Left lung (tissue), 14 donors: Measurements from ENCODE around the gene PCBD2. TPM values are rescaled to one million over a fixed set of nuclear protein-coding genes. Genes with fewer than 3 reads are reported as not detected.
A peak's percentile ranks its signal among the peaks of the same experiment; 100 is the strongest.
"Not testable (repeated sequence)": the region's sequence is repeated elsewhere in the genome, so short reads cannot be mapped to it uniquely, and the experiment has no call there.

Experiments
- ATAC-seq: fragments of 200-7000 bp; cut with Tn5 transposase; one replicate; pipeline ENCODE4 v1.9.1; 2020; ENCODE audit warnings: moderate library complexity
- DNase-seq, 4 donors: peaks; one replicate each; pipeline ENCODE4 v3.0.0-alpha.2; 2013 to 2020
- H3K27ac ChIP-seq, 2 donors: fragments of 200-600 bp; sonication (generic) in 1 of 2; one replicate each; pipeline versions ENCODE4 v1.5.0 to v1.8.0; 2020 to 2021
- H3K27me3 ChIP-seq, 2 donors: fragments of 200-600 bp; sonication (generic) in 1 of 2; one replicate each; pipeline versions ENCODE4 v1.5.0 to v1.8.0; 2020 to 2021
- H3K36me3 ChIP-seq, 2 donors: fragments of 200-600 bp; sonication (generic) in 1 of 2; one replicate each; pipeline versions ENCODE4 v1.5.0 to v1.8.0; 2020 to 2021
- H3K4me1 ChIP-seq, 2 donors: fragments of 200-600 bp; one replicate each; pipeline ENCODE4 v1.8.0; 2021
- H3K4me3 ChIP-seq, 2 donors: fragments of 200-600 bp; sonication (generic) in 1 of 2; one replicate each; pipeline versions ENCODE4 v1.5.0 to v1.8.0; 2020 to 2021; ENCODE audit warnings: mild to moderate bottlenecking in 1 of 2
- H3K9me3 ChIP-seq, 2 donors: fragments of 200-600 bp; sonication (generic) in 1 of 2; one replicate each; pipeline versions ENCODE4 v1.5.0 to v1.8.0; 2020 to 2021
- CTCF ChIP-seq, 2 donors: fragments of 200-600 bp; sonication (generic) in 1 of 2; IDR thresholded peaks; one replicate each; pipeline versions ENCODE4 v1.5.0 to v1.8.0; 2021; ENCODE audit warnings: antibody characterized with exemption in 2 of 2
- intact Hi-C, 2 donors: fragments of 100-400 bp; cut with DNase I; formaldehyde crosslinking; loops; one replicate each; pipeline versions ENCODE4 v1.11.2 to v1.14.2; 2022
- long read RNA-seq, 12 donors: library from polyadenylated mRNA in 2 of 12; unstranded in 2 of 12; transcript quantifications; one replicate each; pipeline ENCODE4 v2.0.0 and lab custom pipeline, GENCODE V29; 2019 to 2026
- polyA plus RNA-seq, 6 donors: library from polyadenylated mRNA; unstranded; fragments of 120-200 nt; gene quantifications; one replicate each; pipeline ENCODE4 v1.2.1, GENCODE V29; 2013; ENCODE audit not compliant: insufficient read length in 6 of 6
- total RNA-seq, 2 donors: library from RNA; stranded (reverse); fragmentation: NEBNext Ultra II Directional; extraction: Animal tissue kit (Norgen Biotek cat#: 25700); gene quantifications; one replicate each; pipeline ENCODE4 v1.2.1, GENCODE V29; 2021
- donor health status: DM: no; HTN: yes; CAD: no.
- donor health status: DM: no; HTN: no; CAD: no.

Gene PCBD2
- total RNA-seq: 10 to 100 TPM in 1 of 2 donors, 1 to 10 TPM in 1; 9.8 to 10.7 TPM
- 10 to 100 TPM; 10.6 to 17.7 (median 14.6) TPM for polyA plus RNA-seq
- long read RNA-seq, donor 1, partial matches to known transcripts: 0 of 2 reads
- long read RNA-seq, donor 1, other reads (novel, unspliced or antisense): 0 of 2 reads
- long read RNA-seq, donor 2, transcript PCBD2-201 (4 exons, 1,223 nt): major isoform, 9 of 9 reads
- long read RNA-seq, donor 2, partial matches to known transcripts: 0 of 9 reads
- long read RNA-seq, donor 2, other reads (novel, unspliced or antisense): 0 of 9 reads
- long read RNA-seq, donor 3: 0 reads
- long read RNA-seq, donor 4, partial matches to known transcripts: 0 of 4 reads
- long read RNA-seq, donor 4, other reads (novel, unspliced or antisense): 0 of 4 reads
- long read RNA-seq, donor 5, partial matches to known transcripts: 0 of 1 reads
- long read RNA-seq, donor 5, other reads (novel, unspliced or antisense): 0 of 1 reads
- long read RNA-seq, donor 6, partial matches to known transcripts: 7 of 8 reads
- long read RNA-seq, donor 6, other reads (novel, unspliced or antisense): 0 of 8 reads
- long read RNA-seq, donor 7, partial matches to known transcripts: 0 of 2 reads
- long read RNA-seq, donor 7, other reads (novel, unspliced or antisense): 0 of 2 reads
- long read RNA-seq, donor 8, partial matches to known transcripts: 0 of 2 reads
- long read RNA-seq, donor 8, other reads (novel, unspliced or antisense): 0 of 2 reads
- long read RNA-seq, donor 9: 0 reads
- long read RNA-seq, donor 10, partial matches to known transcripts: 1 of 5 reads
- long read RNA-seq, donor 10, other reads (novel, unspliced or antisense): 1 of 5 reads
- long read RNA-seq, donor 11, partial matches to known transcripts: 0 of 4 reads
- long read RNA-seq, donor 11, other reads (novel, unspliced or antisense): 0 of 4 reads
- long read RNA-seq, donor 12: 0 reads

- peak within 1 kb of the TSS; percentile 99 to 100 for H3K27ac ChIP-seq
- H3K4me3 ChIP-seq: peak within 1 kb of the TSS; percentile 72 to 83
- peaks cover 0 to 9% of the 10 kb centered on the region in 2 donors for H3K36me3 ChIP-seq
- ATAC-seq: peak; percentile 95
- no peaks in the 10 kb centered on the region for H3K9me3 ChIP-seq
- H3K27me3 ChIP-seq: no peaks in the 10 kb centered on the region
- intact Hi-C loops: no loop called here
- DNase-seq: peak; percentile 88 to 100 (median 94)
- peaks cover 0 to 21% of the 10 kb centered on the region in 2 donors for H3K4me1 ChIP-seq
- TF ChIP-seq CTCF (IDR thresholded peaks at IDR 0.05): peak; percentile 95
Observed at GRCh38 chr5:134904610-134905245, at the start of gene PCBD2. PCBD2 (plus strand) TSS chr5:134905131; CDS start chr5:134905140, 9 bp downstream.

- peaks cover 0 to 78% of the 10 kb centered on the region in 2 donors for H3K36me3 ChIP-seq
- DNase-seq, intact Hi-C loops, H3K27ac ChIP-seq, H3K4me1 ChIP-seq, ATAC-seq, H3K9me3 ChIP-seq, H3K27me3 ChIP-seq, H3K4me3 ChIP-seq: not testable (repeated sequence)
Observed at GRCh38 chr5:134856465-134856864, 48.5 kb upstream of the PCBD2 start.

- peaks cover 0 to 78% of the 10 kb centered on the region in 2 donors for H3K36me3 ChIP-seq
- DNase-seq: no peak
- TF ChIP-seq CTCF (IDR thresholded peaks at IDR 0.05): no peak
- H3K4me1 ChIP-seq: peaks cover 0 to 4% of the 10 kb centered on the region in 2 donors
- no peak overlapping the region for H3K27ac ChIP-seq
- no peak for ATAC-seq
- no peaks in the 10 kb centered on the region for H3K27me3 ChIP-seq
- intact Hi-C loops: no loop called here
- H3K4me3 ChIP-seq: no peak overlapping the region
- no peaks in the 10 kb centered on the region for H3K9me3 ChIP-seq
Observed at GRCh38 chr5:134857401-134857800, 47.5 kb upstream of the PCBD2 start.

DNA sequence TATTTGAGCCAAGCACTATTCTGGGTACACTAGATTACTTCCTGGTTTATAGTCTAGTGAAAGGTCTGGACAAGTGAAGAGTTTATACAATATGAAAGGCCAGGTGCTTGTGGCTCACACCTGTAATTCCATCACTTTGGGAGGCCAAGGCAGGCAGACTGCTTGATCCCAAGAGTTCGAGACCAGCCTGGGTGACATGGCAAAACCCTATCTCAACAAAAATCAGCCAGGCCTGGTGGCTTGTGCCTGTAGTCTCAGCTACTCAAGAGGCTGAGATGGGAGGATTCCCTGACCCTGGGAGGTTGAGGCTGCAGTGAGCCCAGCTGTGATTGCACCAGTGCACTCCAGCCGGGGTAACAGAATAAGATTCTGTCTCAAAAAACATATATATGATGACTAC is 40.2 kb upstream of the PCBD2 start:
- H3K4me3 ChIP-seq: no peak overlapping the region
- DNase-seq (no peak), ATAC-seq (no peak)
- H3K36me3 ChIP-seq: peaks cover 0 to 24% of the 10 kb centered on the region in 2 donors
- TF ChIP-seq CTCF (IDR thresholded peaks at IDR 0.05): no peak
- no peaks in the 10 kb centered on the region for H3K27me3 ChIP-seq
- H3K4me1 ChIP-seq: no peaks in the 10 kb centered on the region
- intact Hi-C loops: no loop called here
- no peaks in the 10 kb centered on the region for H3K9me3 ChIP-seq
- no peak overlapping the region for H3K27ac ChIP-seq

DNA sequence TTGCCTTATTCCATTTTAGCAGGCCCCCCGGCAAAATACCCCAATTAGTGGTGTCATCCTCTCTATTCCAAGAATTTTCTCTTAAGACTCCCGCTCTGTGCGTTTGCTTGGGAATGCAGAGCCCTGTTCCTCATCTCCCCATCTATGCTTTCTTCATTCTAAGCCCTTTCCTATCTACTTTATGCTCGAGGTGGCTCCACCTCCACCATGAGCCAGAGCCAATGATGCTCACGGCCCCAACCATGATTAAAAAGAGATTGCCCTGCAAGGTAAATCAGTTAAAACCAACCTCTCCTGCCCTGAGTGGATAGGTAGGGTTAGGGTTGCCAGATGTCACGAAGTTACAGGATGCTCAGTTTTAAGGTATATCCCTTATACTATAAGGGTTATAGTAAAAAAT is 31.4 kb upstream of the PCBD2 start:
- ATAC-seq (no peak), DNase-seq (no peak)
- peaks cover 12 to 34% of the 10 kb centered on the region in 2 donors for H3K4me1 ChIP-seq
- H3K27ac ChIP-seq: peak overlapping the region; percentile 90 to 98
- no peak for TF ChIP-seq CTCF (IDR thresholded peaks at IDR 0.05)
- H3K9me3 ChIP-seq: no peaks in the 10 kb centered on the region
- H3K4me3 ChIP-seq: peak overlapping the region; percentile 87 to 91
- no peaks in the 10 kb centered on the region for H3K27me3 ChIP-seq
- intact Hi-C loops: no loop called here
- H3K36me3 ChIP-seq: no peaks in the 10 kb centered on the region
